Bronchial epithelial cell (primary cell): ENCODE results near the gene RASL10B. TPM values are rescaled to one million over a fixed set of nuclear protein-coding genes. Genes with fewer than 3 reads are reported as not detected.

Source experiments
- DNase-seq: peaks from one replicate; pipeline ENCODE4 v3.0.0-alpha.2; 2010; ENCODE audit warnings: low read depth
- FAIRE-seq: peaks from 2 replicates; lab custom pipeline; 2011; peaks lifted over from hg19 to GRCh38; lab: Jason Lieb, UNC
- H3K27me3 ChIP-seq: 2 replicates; pipeline ENCODE4 v1.5.1; 2011; ENCODE audit warnings: low read length; ENCODE audit not compliant: control insufficient read depth, insufficient read depth
- H3K36me3 ChIP-seq: 2 replicates; pipeline ENCODE4 v1.5.1; 2011; ENCODE audit warnings: low read length; ENCODE audit not compliant: control insufficient read depth, insufficient read depth
- H3K4me3 ChIP-seq: 2 replicates; pipeline ENCODE4 v1.5.1; 2011; ENCODE audit warnings: mild to moderate bottlenecking, low read depth, low read length, control low read depth
- CTCF ChIP-seq: IDR thresholded peaks from 2 replicates; pipeline ENCODE4 v1.5.1; 2011; ENCODE audit warnings: mild to moderate bottlenecking, moderate library complexity, low read length, control low read depth, inconsistent platforms; ENCODE audit not compliant: insufficient read depth, severe bottlenecking
- total RNA-seq: library from RNA; depleted of rRNA; stranded (reverse); fragments of >200 nt; gene quantifications from 2 replicates; pipeline ENCODE4 v1.2.1, GENCODE V29; 2014

RASL10B gene
- total RNA-seq, 1 donor from 2014 or later = 0.53 TPM

DNA sequence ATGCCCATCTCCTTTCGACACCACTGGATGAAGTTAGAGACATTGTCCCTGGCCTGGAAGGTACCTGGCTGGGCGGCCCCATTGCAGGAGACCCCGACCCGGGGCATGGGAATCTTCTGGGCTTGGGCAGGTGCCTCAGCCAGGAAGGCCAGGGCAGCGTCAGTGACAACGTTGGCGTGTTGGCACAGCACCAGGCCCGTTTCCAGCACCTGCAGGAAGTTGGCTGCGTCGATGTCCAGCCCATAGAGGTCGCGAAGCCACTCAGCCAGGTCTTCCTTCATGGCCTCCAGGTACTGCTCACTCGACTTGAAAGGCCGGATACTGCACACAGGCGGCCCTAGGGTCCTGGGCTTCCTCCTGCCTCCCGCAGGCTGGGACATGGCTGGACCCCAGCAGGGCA, 21.0 kb downstream of the RASL10B start:
- no peak for TF ChIP-seq CTCF
- H3K27me3 ChIP-seq = no peaks in the 10 kb centered on the region
- no peak overlapping the region for H3K4me3 ChIP-seq
- no peaks in the 10 kb centered on the region for H3K36me3 ChIP-seq
- DNase-seq (no peak), FAIRE-seq (no peak)

DNA sequence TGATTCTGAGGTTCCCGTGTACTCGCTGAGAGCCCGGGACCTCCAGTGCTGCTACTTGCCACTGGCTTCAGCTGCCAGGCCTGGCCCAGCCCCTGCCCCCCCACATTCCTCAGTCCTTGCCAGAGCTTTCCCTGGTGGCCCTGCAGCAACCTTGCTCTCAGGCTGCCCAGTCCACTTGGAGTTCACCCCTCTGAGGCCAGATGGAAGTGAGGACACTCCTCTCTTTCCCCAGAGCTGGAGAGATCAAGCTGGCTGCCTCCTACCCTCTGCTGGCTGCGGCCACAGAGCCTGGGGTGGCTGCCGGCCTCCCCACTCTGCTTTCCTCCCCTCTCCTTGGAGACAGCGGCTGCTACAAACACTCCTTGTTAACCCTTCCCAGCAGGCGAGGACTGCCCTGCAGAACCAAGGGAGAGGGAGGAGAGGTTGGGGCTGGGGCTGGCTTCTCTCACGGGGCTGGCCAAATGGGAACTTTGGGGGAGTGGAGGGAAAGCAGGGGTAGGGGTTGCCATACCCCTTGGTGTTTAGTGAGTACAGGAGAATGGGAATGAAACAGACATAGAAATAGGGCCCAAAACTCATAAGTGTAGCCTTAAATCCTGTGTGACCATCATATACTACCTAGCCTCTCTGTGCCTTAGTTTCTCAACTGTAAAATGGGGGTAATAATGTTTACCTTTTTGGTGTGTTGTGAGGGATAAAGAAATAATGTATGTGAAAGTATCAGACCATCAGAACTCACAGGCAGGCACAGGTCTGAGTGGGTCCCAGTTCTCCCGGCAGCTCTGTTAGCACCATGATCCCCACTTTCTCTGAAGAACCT, 21.7 kb downstream of the RASL10B start, which contains the start of gene GAS2L2:
Gene GAS2L2 (minus strand): TSS at position 295 of the 820 bp plus-strand sequence. CDS start 389 bp downstream, outside the sequence.
- FAIRE-seq (no peak), DNase-seq (no peak)
- no peaks in the 10 kb centered on the region for H3K36me3 ChIP-seq
- H3K4me3 ChIP-seq = no peak within 1 kb of the TSS
- TF ChIP-seq CTCF = no peak
- H3K27me3 ChIP-seq = no peaks in the 10 kb centered on the region

GRCh38 chr17:35757243-35757642, 25.8 kb downstream of the RASL10B start:
- TF ChIP-seq CTCF = no peak
- FAIRE-seq (no peak), DNase-seq (no peak)
- H3K27me3 ChIP-seq = no peaks in the 10 kb centered on the region
- H3K36me3 ChIP-seq = no peaks in the 10 kb centered on the region
- H3K4me3 ChIP-seq = no peak overlapping the region

GRCh38 chr17:35760587-35760986, 29.1 kb downstream of the RASL10B start, which contains the start of gene C17orf50:
Gene C17orf50 (plus strand): TSS chr17:35760887. CDS start chr17:35760942, 55 bp downstream.
- FAIRE-seq = no peak
- Histone ChIP-seq H3K36me3 (no peaks in the 10 kb centered on the region), H3K4me3 (no peak within 1 kb of the TSS), H3K27me3 (no peaks in the 10 kb centered on the region)
- TF ChIP-seq CTCF = no peak
- no peak for DNase-seq

DNA sequence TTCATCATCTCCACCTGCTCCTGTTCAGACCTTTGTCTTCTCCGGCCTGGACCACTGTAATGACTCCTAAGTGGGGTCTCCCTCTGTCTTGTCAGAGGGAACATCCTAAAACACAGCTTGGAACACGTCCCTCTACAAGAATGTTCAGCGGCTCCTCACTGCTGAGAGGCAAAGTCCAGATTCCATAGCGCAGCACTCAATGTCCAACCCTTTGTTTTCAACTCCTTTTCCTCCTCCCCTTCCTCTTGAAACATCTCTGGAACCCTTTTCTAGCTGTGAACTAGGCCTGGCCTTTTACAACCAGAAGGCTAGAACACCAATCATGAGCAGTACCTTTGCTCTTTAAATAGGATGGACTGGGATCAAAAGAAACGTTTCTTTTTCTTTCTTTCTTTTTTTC, 30.2 kb downstream of the RASL10B start:
- Histone ChIP-seq H3K4me3 (no peak overlapping the region), H3K36me3 (no peaks in the 10 kb centered on the region), H3K27me3 (no peaks in the 10 kb centered on the region)
- DNase-seq = no peak
- no peak for TF ChIP-seq CTCF
- FAIRE-seq = no peak
